Sigmoid colon (tissue), 4 donors: ENCODE measurements around the gene OR6K2.

ENCODE experiments used
- CTCF ChIP-seq, 4 experiments: fragments of 450-650 bp in 3 of 4; fragments of 200-600 bp in 1 of 4; IDR thresholded peaks; one replicate each; pipeline ENCODE4 v1.5.1; 2016 to 2019; ENCODE audit warnings: antibody characterized with exemption in 4 of 4, mild to moderate bottlenecking in 3 of 4, moderate library complexity in 2 of 4
- EP300 ChIP-seq, 4 donors: sonication (generic); formaldehyde crosslinking; IDR thresholded peaks; one replicate each; pipeline ENCODE4 v1.6.1; 2017; ENCODE audit warnings: antibody characterized with exemption in 4 of 4
- POLR2AphosphoS5 ChIP-seq, 4 donors: sonication (generic); formaldehyde crosslinking; IDR thresholded peaks; one replicate each; pipeline ENCODE4 v1.6.1; 2017; ENCODE audit warnings: antibody characterized with exemption in 4 of 4

GRCh38 chr1:158711098-158711497, 10.6 kb upstream of the OR6K2 start:
- TF ChIP-seq CTCF (IDR thresholded peaks at IDR 0.05) (no peak), POLR2AphosphoS5 (IDR thresholded peaks at IDR 0.05) (no peak), EP300 (IDR thresholded peaks at IDR 0.05) (no peak)
